Measurements from ENCODE around the gene SDHAF2.

DNA sequence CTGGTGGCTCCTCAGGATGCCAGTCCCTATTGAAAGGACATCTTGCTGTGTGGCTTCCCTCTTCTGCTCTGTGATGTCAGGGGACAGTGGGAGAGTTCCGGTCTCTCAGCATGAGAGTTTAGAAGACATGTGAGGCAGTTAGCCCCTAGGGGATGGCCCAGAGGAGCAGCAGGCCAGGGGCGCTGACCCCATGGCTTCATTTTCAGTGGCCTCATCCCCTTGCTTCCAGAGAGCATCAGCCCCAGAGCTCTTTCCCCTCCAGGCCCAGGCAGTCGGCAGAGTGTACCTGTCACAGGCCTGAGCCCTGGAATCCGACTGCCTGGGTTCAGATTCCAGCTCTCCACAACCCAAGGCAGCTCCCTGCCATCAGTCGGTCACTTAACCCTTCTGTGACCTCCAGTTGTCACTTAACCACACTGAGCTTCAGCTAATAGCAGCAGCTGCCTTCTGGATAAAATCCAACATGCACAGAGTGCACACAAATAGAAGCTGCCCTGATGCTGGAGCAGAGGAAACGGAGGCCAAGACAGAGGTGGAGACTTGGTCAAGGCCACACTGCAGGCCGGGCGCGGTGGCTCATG lies 64.5 kb downstream of the SDHAF2 start:
- TF ChIP-seq, protein P1, sequence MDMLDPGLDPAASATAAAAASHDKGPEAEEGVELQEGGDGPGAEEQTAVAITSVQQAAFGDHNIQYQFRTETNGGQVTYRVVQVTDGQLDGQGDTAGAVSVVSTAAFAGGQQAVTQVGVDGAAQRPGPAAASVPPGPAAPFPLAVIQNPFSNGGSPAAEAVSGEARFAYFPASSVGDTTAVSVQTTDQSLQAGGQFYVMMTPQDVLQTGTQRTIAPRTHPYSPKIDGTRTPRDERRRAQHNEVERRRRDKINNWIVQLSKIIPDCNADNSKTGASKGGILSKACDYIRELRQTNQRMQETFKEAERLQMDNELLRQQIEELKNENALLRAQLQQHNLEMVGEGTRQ (IDR thresholded peaks at IDR 0.05; ENCODE audit: low read depth, low read length): no peak
- TF ChIP-seq, protein P2, sequence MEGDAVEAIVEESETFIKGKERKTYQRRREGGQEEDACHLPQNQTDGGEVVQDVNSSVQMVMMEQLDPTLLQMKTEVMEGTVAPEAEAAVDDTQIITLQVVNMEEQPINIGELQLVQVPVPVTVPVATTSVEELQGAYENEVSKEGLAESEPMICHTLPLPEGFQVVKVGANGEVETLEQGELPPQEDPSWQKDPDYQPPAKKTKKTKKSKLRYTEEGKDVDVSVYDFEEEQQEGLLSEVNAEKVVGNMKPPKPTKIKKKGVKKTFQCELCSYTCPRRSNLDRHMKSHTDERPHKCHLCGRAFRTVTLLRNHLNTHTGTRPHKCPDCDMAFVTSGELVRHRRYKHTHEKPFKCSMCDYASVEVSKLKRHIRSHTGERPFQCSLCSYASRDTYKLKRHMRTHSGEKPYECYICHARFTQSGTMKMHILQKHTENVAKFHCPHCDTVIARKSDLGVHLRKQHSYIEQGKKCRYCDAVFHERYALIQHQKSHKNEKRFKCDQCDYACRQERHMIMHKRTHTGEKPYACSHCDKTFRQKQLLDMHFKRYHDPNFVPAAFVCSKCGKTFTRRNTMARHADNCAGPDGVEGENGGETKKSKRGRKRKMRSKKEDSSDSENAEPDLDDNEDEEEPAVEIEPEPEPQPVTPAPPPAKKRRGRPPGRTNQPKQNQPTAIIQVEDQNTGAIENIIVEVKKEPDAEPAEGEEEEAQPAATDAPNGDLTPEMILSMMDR (conservative IDR thresholded peaks at IDR 0.05; ENCODE audit: low read depth, low read length): no peak
